OCI-LY1 (cell line): ENCODE data around the gene FOXA1.

Experiments
- H2AFZ ChIP-seq: fragments of 200-600 bp; sonication (generic), shearing (Covaris generic); 2 replicates; pipeline ENCODE4 v1.6.0; 2014; ENCODE audit warnings: antibody characterized with exemption, mild to moderate bottlenecking, low read length
- H3F3A ChIP-seq: fragments of 200-600 bp; sonication (generic), shearing (Covaris generic); 2 replicates; pipeline ENCODE4 v1.6.0; 2014; ENCODE audit warnings: mild to moderate bottlenecking, antibody characterized with exemption, low read length, moderate library complexity; ENCODE audit not compliant: insufficient read depth
- H3K27ac ChIP-seq: fragments of 200-600 bp; sonication (generic); 2 replicates; pipeline ENCODE4 v1.5.1; 2014; ENCODE audit warnings: low read length, mixed run types, mild to moderate bottlenecking, low read depth; ENCODE audit not compliant: poor library complexity, severe bottlenecking
- H3K27me3 ChIP-seq: fragments of 200-600 bp; sonication (generic); 2 replicates; pipeline ENCODE4 v1.6.0; 2014; ENCODE audit warnings: antibody characterized with exemption, mild to moderate bottlenecking, low read length, moderate library complexity; ENCODE audit not compliant: insufficient read depth
- H3K36me3 ChIP-seq: fragments of 200-600 bp; sonication (generic); 2 replicates; pipeline ENCODE4 v1.6.1; 2014; ENCODE audit warnings: mild to moderate bottlenecking, antibody characterized with exemption, low read length, moderate library complexity, mixed read lengths; ENCODE audit not compliant: insufficient read depth
- H3K4me1 ChIP-seq: fragments of 200-600 bp; sonication (generic); 2 replicates; pipeline ENCODE4 v1.5.1; 2014; ENCODE audit warnings: mild to moderate bottlenecking, low read length, moderate library complexity; ENCODE audit not compliant: insufficient read depth, severe bottlenecking
- H3K4me2 ChIP-seq: fragments of 200-600 bp; sonication (generic), shearing (Covaris generic); 2 replicates; pipeline ENCODE4 v1.6.1; 2014; ENCODE audit warnings: low read length
- H3K4me3 ChIP-seq: fragments of 200-600 bp; sonication (generic); 2 replicates; pipeline ENCODE4 v1.5.1; 2014; ENCODE audit warnings: low read length, low read depth, mild to moderate bottlenecking, mixed read lengths; ENCODE audit not compliant: poor library complexity, severe bottlenecking
- H3K79me2 ChIP-seq: fragments of 200-600 bp; shearing (Covaris generic); 2 replicates; pipeline ENCODE4 v1.6.1; 2016; ENCODE audit warnings: mixed run types, low read length, mixed read lengths; ENCODE audit not compliant: insufficient read depth
- H3K9ac ChIP-seq: fragments of 200-600 bp; sonication (generic), shearing (Covaris generic); 2 replicates; pipeline ENCODE4 v1.6.1; 2014; ENCODE audit warnings: mild to moderate bottlenecking, low read length, mixed read lengths
- H3K9me2 ChIP-seq: fragments of 200-600 bp; sonication (generic), shearing (Covaris generic); 2 replicates; pipeline ENCODE4 v1.6.1; 2014; ENCODE audit warnings: low read depth, mild to moderate bottlenecking, low read length, mixed read lengths
- H3K9me3 ChIP-seq: fragments of 200-600 bp; shearing (Covaris generic); 2 replicates; pipeline ENCODE4 v1.6.1; 2014; ENCODE audit warnings: low read length, mixed read lengths
- H4K20me1 ChIP-seq: fragments of 200-600 bp; sonication (generic), shearing (Covaris generic); 2 replicates; pipeline ENCODE4 v1.6.0; 2016; ENCODE audit warnings: mild to moderate bottlenecking, low read length; ENCODE audit not compliant: insufficient read depth
- CTCF ChIP-seq: fragments of 200-600 bp; sonication (generic), shearing (Covaris generic); IDR thresholded peaks from 2 replicates; pipeline ENCODE4 v1.5.1; 2017; ENCODE audit warnings: mild to moderate bottlenecking, antibody characterized with exemption, low read length, moderate library complexity, mixed read lengths
- EZH2 ChIP-seq: fragments of 200-600 bp; sonication (generic), shearing (Covaris generic); IDR thresholded peaks from 2 replicates; pipeline ENCODE4 v1.8.0; 2017; ENCODE audit warnings: borderline replicate concordance, mixed run types, mild to moderate bottlenecking, antibody characterized with exemption, low read length, moderate library complexity, mixed read lengths

The FOXA1 gene

GRCh38 chr14:37610945-37611523 lies 16.0 kb upstream of the FOXA1 start:
- Histone ChIP-seq H3K27me3 (no peaks in the 10 kb centered on the region), H3K27ac (no peak overlapping the region), H4K20me1 (no peaks in the 10 kb centered on the region), H2AFZ (no peak overlapping the region), H3F3A (no peaks in the 10 kb centered on the region), H3K36me3 (no peaks in the 10 kb centered on the region), H3K9me3 (no peaks in the 10 kb centered on the region; the same call in 1 of the 2 replicates), H3K9me2 (no peaks in the 10 kb centered on the region), H3K4me3 (no peak overlapping the region), H3K4me2 (no peak overlapping the region), H3K79me2 (no peaks in the 10 kb centered on the region), H3K9ac (no peak overlapping the region), H3K4me1 (no peaks in the 10 kb centered on the region)
- TF ChIP-seq CTCF (no peak), EZH2 (no peak)

GRCh38 chr14:37608649-37609048 lies 13.6 kb upstream of the FOXA1 start:
- Histone ChIP-seq H3K4me1 (no peaks in the 10 kb centered on the region), H3K27ac (no peak overlapping the region), H3K79me2 (no peaks in the 10 kb centered on the region), H3K27me3 (no peaks in the 10 kb centered on the region), H3K9me3 (no peaks in the 10 kb centered on the region), H2AFZ (no peak overlapping the region), H3K4me3 (no peak overlapping the region), H3K9me2 (no peaks in the 10 kb centered on the region), H3K36me3 (no peaks in the 10 kb centered on the region), H3K4me2 (no peak overlapping the region), H3K9ac (no peak overlapping the region), H3F3A (no peaks in the 10 kb centered on the region), H4K20me1 (no peaks in the 10 kb centered on the region)
- TF ChIP-seq EZH2 (no peak), CTCF (no peak)

DNA sequence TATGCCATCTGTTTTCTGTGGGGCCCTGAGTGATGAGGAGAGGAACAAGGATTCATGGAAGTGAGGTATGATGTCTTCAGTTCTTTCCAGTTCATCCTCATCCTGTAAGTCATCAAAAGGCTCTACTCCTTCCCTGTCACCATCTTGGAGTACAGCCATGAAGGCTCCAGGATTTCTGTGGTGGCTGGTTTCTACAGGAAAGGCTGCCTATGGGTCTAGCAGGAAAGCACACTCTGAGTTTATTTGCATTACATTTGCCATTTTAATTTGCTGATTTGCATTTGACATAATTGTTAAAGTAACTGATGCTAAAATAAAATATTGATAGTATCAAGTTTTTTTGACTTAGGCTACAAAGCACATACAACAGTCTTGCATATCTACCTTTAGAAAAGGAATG lies 11.6 kb upstream of the FOXA1 start:
- Histone ChIP-seq H3K27me3 (no peaks in the 10 kb centered on the region), H3K27ac (no peak overlapping the region), H3K79me2 (no peaks in the 10 kb centered on the region), H3K4me3 (no peak overlapping the region), H2AFZ (no peak overlapping the region), H3K9me3 (no peaks in the 10 kb centered on the region), H3K4me2 (no peak overlapping the region), H3K36me3 (no peaks in the 10 kb centered on the region), H3F3A (no peaks in the 10 kb centered on the region), H3K9me2 (no peaks in the 10 kb centered on the region), H3K9ac (no peak overlapping the region), H4K20me1 (no peaks in the 10 kb centered on the region), H3K4me1 (no peaks in the 10 kb centered on the region)
- TF ChIP-seq EZH2: no peak
- no peak for TF ChIP-seq CTCF
